ENCODE data around the gene GPN3.

- TF ChIP-seq CTCF (IDR thresholded peaks at IDR 0.05), result no peak
- no peak for TF ChIP-seq RFX5 (IDR thresholded peaks at IDR 0.05)
- TF ChIP-seq CBX2 (IDR thresholded peaks at IDR 0.05; ENCODE audit: borderline replicate concordance, low read depth), result no peak
- TF ChIP-seq POLR2A (IDR thresholded peaks at IDR 0.05; ENCODE audit: low read length), result no peak
- no peak for TF ChIP-seq SMC3 (IDR thresholded peaks at IDR 0.05)
- TF ChIP-seq RAD21 (conservative IDR thresholded peaks at IDR 0.05 in 1 of 2, IDR thresholded peaks at IDR 0.05 in 1 of 2), result no peak
- no peak for TF ChIP-seq ZFP36 (IDR thresholded peaks at IDR 0.05; ENCODE audit: borderline replicate concordance, partially characterized antibody)
Measured at GRCh38 chr12:110421701-110422100, 46.4 kb downstream of the GPN3 start.
